ENCODE results near the gene GADD45GIP1.

The GADD45GIP1 gene

DNA sequence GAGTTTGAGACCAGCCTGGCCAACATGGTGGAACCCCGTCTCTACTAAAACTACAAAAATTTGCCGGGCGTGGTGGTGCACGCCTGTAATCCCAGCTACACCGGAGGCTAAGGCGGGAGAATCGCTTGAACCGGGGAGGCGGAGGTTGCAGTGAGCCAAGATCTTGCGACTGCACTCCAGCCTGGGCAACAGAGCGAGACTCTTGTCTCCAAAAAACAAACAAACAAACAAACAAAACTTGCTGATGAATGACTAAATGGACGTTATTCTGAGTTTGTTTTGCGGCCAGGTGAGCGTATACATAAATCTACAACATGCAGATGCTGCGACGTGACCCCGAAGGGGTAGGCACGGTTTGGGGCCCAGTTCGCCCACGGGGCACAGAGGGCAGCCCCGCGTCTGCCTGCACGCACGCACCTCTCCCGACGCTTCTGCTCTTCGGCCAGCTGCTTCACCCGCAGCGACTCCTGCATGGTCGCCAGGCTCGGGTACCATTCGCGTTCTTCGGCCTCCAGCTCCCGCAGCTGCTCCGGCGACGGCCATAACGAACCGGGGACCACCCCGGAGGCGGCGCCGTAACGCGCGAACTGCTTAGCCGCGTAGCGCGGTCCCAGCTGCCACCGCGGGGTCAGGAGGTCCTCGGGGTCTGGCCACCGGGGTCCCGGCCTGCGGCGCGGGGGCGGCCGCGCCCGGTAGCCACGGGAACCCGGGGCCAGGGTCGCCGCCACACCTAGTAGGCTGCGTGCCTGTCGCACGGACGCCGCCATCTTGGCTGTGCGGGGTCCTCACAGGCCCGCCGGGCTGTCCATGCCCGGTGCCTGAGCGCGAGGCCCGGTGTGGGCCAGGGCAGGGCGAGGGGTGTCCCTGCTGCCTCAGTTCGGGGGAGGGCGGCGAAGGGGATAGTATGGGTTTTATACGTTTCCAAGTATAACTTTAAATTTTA is at the start of gene GADD45GIP1:
Gene GADD45GIP1, minus strand, starts transcription at position 778 of the 943 bp plus-strand sequence. Its CDS starts 11 bp downstream, at position 767.
- peak; percentile 40 to 81 for DNase-seq

DNA sequence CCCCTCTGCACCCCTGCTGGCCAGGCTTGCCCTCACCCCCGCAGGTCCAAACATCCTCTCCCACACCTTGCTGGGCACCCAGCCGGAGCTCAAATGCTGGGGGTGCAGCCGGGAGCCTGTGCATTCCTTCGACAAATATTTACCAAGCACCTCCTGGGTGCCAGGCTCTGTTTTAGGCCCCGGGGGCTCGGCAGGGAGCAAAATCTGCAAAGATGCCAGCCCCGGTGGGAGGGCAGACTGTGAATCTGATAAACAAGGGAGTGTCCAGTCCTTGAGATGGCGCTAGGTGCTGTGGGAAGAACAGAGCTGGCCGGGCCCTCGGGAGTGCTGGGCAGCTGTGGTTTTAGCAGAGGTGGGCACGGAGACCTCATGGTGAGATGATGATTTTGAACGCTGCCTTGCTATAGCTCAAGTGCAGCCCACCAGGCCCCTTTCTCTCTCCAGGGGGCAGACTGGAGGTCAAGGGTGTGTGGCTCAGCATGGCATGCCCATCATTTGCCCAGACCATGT is 48.9 kb upstream of the GADD45GIP1 start:
- DNase-seq: no peak

GRCh38 chr19:13005253-13005652 is 48.2 kb upstream of the GADD45GIP1 start:
- DNase-seq: no peak

- no peak for DNase-seq
Observed at GRCh38 chr19:13004273-13004672, 47.2 kb upstream of the GADD45GIP1 start.

GRCh38 chr19:13003081-13003480 is 46.1 kb upstream of the GADD45GIP1 start:
- DNase-seq: no peak

GRCh38 chr19:13002166-13002898 is 45.3 kb upstream of the GADD45GIP1 start:
- peak; percentile 91 to 92 for DNase-seq

- no peak for DNase-seq
Observed at GRCh38 chr19:13001502-13002165, 44.6 kb upstream of the GADD45GIP1 start.

DNA sequence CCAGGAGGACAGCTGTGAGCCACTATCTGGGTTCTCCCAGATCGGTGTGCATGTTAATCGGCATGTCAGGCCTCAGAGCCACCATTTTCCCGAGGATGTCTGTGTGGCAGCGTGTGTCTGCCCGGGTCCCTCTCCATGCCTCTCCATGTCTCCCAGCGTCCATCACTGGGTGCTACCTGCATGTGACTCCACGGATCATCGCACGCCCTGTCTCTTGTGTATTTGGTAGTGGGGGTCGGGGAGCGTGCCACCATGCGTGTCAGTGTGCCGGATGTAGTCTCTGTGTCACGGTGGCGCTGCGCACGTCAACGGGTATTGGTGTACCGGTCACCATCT is 44.1 kb upstream of the GADD45GIP1 start:
- no peak for DNase-seq

DNA sequence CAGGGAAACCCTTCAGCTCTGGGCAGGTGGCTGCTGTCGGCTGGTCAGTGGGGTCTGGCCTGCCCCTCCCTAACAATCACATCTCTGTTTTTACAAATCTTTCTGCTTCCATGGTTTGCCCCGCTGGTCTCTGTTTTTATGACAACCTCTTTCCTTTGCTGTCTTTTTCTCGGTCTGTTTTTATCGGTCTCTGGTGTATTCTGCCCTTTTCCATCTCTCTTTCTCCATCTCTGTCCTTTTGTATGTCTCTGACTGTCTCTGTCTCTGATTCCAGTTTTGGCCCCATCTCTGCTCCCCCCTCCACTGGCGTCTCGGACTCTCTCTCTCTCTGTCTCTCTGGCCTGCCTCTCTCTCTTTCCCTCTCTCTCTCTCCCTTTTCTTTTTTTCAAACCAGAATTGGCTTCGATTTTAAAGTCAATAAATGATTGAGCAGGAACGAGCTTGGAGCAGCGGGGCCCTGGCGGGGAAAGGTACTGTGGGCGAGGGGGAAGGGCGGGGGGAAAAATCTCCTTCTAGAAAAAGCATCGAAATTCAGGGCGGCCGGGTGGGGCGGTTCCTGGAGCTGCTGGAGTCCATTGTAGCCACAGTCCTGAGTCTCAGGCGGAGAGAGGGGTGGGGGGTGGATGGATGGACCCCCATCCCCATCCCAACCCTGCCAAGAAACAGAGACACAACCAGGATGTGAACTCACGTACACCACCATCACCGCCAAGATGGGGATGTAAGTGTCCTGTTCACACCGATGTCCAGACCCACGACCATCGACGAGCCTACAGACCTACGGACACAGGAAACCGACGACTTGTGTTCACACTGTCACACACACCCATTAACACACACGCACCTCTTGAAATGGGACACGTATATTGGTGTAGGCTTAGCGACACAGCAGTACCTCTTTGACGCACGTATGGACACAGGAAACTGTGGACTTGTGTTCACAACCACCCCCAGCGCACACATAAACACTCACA is 41.2 kb upstream of the GADD45GIP1 start:
- DNase-seq: no peak

DNA sequence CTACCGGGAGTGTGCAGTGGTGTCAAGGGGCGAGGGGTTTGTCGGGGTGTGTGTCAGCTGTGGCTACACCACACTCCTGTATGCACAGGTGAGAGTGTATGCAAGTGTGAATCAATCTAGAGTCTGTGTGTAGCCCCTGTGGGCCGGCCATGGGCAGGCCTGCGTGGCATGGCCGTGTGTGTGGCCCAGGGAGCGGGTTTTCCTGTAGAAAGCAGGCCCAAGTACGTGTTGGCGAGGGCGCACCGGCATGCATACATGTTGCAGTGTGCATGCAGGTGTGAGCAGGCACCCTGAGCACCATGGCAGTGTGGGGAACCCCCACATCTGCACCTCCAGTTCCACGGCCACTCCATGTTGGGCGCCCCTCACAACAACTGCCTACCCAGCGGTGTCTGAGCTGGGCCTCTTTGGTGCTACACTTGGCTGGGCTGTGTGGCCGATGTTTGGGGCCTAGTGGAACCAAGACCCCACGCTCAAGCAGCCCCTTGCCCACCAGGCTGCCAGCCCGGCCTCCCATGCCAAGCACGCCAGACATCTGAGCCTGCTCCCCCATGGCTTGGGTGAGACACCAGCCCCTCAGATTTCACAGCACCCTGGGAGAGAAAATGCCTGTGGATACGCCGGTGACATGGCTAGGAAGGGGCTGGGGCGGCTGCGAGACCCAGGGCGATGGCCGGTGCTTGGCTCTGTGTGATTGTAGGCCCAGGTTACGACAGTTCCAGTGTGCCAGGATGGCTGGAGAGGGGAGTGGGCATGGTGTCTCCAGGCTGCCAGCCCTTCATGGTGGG is 40.4 kb upstream of the GADD45GIP1 start:
- DNase-seq: no peak

GRCh38 chr19:12996406-12997094 is 39.5 kb upstream of the GADD45GIP1 start:
- no peak for DNase-seq

DNA sequence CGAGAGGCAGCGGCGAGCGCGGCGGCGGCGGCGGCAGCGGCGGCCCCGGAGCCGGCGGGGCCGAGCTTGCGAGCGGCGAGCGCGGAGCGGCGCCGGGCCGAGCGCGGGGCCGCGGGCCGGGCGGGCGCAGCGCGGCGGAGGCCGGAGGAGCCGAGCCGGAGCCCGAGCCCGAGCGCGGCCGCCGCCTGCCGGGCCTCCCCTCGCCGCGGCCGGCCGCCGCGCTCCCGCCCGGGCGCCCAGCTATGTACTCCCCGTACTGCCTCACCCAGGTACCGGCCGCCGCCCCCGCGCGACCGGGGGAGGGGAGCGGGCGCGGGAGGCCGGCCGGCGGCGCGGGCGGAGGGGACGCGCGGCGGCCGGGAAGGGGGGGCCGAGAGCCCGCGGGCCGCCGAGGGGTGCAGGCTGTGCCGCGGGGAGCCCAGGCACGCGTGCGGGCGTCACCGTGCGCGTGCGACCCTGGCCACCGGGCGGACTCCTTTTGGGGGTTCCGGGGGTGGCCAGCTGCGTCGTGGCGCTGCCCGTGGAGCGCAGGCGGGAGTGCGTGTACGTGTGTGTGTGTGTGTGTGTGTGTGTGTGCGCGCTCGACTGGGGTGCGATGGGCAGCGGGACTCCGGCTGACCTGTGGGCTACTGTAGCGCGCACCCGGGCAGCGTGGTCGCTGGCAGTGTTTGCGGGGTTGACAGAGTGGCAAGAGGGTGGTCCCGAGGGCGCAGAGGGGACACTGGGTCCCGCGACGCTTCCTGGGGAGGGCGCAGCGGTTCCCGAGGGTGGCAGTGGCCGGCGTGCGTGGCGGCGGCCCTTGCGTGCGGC is 38.8 kb upstream of the GADD45GIP1 start:
- no peak for DNase-seq

DNA sequence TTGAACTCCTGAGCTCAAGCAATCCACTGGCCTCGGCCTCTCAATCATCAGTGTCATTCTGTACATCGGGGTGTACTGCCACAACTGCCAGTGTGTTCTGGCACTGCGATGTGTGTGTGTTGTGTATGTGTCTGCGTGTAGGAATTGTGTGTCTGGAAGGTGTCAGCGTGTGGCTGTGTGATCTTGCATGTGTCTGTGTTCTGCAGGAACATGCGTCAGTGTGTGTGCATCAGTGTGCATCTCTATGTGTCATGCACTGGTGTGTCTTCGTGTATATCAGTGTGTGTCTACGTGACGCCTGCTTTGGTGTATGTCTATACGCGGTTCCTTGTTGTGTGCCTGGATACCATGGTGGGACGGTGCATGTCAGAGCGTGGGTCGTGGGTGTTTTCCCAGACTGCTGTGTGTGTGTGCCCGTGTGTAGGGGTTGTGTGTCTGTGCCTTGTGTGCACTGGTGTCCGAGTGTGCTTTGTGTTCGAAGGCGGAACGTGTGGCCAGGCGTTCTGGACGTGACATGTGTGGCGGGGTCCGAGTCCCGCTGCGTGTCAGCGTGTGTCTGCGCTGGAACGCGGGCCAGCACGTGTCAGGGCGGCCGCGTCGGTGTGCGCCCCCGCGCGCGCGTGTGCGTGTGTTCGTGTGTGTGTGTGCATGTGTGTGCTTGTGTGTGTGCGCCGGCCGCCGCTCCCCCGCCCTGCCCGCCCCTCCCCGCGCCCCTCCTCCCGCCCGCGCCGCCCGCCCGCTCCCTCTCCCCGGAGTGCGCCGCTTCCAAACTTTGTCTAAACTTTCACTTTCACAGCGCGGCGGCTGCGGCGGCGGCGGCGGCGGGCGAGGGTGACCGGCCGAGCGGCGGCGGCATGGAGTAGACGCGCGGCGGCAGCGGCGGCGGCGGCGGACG is 37.9 kb upstream of the GADD45GIP1 start, which contains the start of gene NFIX:
Gene NFIX, plus strand, starts transcription at position 775 of the 895 bp plus-strand sequence. CDS start 363 bp downstream, outside the sequence.
- no peak for DNase-seq

- no peak for DNase-seq
Observed at GRCh38 chr19:12993562-12993961, 36.5 kb upstream of the GADD45GIP1 start.

- DNase-seq: no peak
Observed at GRCh38 chr19:12992729-12993128, 35.7 kb upstream of the GADD45GIP1 start.

DNA sequence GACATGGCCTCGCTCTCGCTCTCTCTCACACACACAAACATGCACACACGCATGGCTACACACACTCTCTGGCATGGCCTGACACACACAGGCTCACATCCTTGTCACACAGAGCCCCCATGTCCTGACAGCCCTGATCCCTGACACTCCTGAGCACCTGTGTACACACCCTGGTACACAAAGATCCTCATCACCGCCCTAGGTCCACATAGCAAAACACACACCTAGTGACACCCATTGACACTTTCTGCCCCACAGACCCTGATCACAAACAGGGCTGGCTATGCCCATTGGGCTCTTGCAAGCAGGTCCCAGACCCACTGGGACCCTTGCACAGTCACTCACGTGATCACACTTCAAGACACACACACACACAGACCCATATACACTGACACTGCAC is 34.3 kb upstream of the GADD45GIP1 start:
- no peak for DNase-seq

DNA sequence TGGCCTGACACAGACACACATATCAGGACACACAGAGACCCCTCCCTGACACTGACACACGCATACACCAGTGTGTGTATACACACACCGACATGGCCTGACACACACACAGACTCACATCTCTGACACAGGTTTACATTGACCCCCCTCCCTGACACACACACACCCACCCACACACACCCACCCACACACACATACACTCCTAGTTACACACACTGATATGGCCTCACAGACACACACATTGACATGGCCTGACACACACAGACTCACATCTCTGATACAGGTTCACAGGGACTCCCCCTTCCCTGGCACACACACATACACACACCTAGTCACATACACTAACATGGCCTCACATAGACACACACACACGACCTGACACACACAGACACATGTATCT is 33.8 kb upstream of the GADD45GIP1 start:
- no peak for DNase-seq

GRCh38 chr19:12990431-12990830 is 33.4 kb upstream of the GADD45GIP1 start:
- no peak for DNase-seq

Data from NCI-H446 (cell line).